ENCODE data around the gene PDS5B. TPM values are rescaled to one million over a fixed set of nuclear protein-coding genes. Genes with fewer than 3 reads are reported as not detected.
A peak's percentile ranks its signal among the peaks of the same experiment; 100 is the strongest.
"Not testable (repeated sequence)": the region's sequence is repeated elsewhere in the genome, so short reads cannot be mapped to it uniquely, and the experiment has no call there.

Gene PDS5B, protein sequence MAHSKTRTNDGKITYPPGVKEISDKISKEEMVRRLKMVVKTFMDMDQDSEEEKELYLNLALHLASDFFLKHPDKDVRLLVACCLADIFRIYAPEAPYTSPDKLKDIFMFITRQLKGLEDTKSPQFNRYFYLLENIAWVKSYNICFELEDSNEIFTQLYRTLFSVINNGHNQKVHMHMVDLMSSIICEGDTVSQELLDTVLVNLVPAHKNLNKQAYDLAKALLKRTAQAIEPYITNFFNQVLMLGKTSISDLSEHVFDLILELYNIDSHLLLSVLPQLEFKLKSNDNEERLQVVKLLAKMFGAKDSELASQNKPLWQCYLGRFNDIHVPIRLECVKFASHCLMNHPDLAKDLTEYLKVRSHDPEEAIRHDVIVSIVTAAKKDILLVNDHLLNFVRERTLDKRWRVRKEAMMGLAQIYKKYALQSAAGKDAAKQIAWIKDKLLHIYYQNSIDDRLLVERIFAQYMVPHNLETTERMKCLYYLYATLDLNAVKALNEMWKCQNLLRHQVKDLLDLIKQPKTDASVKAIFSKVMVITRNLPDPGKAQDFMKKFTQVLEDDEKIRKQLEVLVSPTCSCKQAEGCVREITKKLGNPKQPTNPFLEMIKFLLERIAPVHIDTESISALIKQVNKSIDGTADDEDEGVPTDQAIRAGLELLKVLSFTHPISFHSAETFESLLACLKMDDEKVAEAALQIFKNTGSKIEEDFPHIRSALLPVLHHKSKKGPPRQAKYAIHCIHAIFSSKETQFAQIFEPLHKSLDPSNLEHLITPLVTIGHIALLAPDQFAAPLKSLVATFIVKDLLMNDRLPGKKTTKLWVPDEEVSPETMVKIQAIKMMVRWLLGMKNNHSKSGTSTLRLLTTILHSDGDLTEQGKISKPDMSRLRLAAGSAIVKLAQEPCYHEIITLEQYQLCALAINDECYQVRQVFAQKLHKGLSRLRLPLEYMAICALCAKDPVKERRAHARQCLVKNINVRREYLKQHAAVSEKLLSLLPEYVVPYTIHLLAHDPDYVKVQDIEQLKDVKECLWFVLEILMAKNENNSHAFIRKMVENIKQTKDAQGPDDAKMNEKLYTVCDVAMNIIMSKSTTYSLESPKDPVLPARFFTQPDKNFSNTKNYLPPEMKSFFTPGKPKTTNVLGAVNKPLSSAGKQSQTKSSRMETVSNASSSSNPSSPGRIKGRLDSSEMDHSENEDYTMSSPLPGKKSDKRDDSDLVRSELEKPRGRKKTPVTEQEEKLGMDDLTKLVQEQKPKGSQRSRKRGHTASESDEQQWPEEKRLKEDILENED (N-terminal part only)
- total RNA-seq: 31.0 TPM
- long read RNA-seq, full-length matches to known transcripts: 3 of 13 reads
- long read RNA-seq, partial matches to known transcripts: 7 of 13 reads
- long read RNA-seq, other reads (novel, unspliced or antisense): 3 of 13 reads

GRCh38 chr13:32586080-32586900, at the start of gene PDS5B:
Gene PDS5B, plus strand, starts transcription at chr13:32586452. Its CDS starts 62,321 bp downstream, at chr13:32648773.
- DNase-seq (ENCODE audit: low spot score): peak; percentile 98

- no peak for DNase-seq (ENCODE audit: low spot score)
Observed at GRCh38 chr13:32537580-32538142, 48.6 kb upstream of the PDS5B start.

DNA sequence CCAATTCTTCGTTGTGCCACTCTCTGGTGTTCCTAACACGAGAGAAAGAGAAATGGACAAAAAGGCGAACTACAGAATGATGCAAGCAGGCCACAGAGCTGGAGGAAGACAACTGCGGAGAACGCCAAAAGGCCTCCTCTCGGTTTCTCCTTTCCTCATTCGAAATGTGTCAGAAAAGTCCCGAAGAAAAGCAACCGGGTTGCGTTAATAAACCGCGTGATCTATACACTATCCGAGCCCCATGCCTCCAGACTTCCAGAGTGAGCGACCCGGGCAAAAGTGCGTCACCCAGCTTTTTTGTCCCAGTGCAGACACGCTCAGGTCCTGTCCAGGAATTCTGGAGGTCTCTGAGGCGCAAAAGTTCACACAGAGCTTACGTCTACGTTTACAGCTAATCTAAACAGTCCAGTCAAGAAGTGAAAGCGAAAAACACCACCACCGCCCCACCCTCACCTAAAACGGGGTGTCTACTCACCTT, 48.1 kb upstream of the PDS5B start:
- DNase-seq (ENCODE audit: low spot score): no peak

DNA sequence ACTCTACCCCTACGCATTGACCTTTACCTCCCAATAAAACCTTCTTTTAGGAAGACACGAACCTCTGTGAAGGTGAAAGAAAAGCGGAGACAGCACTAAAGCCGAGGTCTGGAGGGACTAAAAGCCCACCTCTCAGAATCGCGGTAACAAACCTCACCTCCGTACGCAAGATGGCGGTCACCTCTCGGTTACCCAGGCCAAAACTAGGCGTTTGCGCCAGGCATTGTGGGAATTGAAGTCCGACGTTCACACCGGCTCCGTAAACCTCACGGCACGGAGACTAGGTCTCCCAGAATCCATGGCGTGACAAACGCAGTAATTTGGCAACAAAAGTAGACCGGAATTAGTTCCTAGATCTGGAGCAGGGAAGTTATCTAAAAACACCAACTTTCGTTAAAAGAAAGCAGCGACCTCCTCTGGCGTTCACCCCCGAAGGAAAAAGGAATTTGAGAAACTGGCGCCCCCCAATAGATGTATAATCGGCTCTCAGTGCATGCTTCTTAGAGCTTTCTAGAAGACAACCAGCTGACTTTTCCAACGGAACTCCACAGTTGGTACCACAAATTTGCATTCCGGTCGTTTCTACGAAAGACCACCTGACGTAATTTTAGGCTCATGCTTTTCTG, 47.5 kb upstream of the PDS5B start, which contains the start of gene N4BP2L2:
Gene N4BP2L2, minus strand, starts transcription at position 175 of the 626 bp plus-strand sequence. CDS start 1,768 bp downstream, outside the sequence.
- DNase-seq (ENCODE audit: low spot score): peak; percentile 94

- no peak for DNase-seq (ENCODE audit: low spot score)
Observed at GRCh38 chr13:32542221-32542620, 44.0 kb upstream of the PDS5B start.

- DNase-seq (ENCODE audit: low spot score): no peak
Observed at GRCh38 chr13:32545083-32545482, 41.2 kb upstream of the PDS5B start.

- no peak for DNase-seq (ENCODE audit: low spot score)
Observed at GRCh38 chr13:32548837-32549236, 37.4 kb upstream of the PDS5B start.

DNA sequence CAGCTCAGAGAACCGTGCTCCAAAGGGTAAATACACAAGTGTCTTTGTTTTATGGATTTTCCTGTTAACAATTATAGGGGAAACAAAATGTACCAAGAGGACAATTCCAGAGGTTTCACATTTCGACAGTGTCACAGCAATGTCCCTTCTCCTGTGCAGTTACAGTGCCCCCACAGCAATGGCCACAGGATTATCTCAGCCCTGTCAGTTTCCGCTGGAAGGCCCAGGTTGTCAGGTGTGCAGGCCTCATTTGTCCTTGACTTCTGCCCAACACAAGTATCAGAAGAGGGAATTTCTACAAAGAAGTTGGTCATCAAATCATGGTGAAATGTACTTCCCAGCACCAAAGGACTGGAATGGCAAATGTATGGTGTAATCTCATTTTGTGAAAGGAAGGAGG, 36.5 kb upstream of the PDS5B start:
- no peak for DNase-seq (ENCODE audit: low spot score)

- DNase-seq (ENCODE audit: low spot score): no peak
Observed at GRCh38 chr13:32553720-32554119, 32.5 kb upstream of the PDS5B start.

GRCh38 chr13:32555613-32556012, 30.6 kb upstream of the PDS5B start:
- no peak for DNase-seq (ENCODE audit: low spot score)

DNA sequence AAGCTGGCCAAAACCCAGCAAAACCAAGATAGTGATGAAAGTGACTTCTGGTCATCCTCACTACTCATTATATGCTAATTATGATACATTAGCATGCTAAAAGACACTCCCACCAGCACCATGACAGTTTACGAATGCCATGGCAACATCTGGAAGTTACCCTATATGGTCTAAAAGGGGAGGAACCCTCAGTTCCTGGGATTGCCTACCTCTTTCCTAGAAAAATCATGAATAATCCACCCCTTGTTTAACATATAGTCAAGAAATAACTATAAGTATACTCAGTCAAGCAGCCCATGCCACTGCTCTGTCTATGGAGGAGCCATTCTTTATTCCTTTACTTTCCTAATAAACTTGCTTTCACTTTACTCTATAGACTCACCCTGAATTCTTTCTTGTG, 25.4 kb upstream of the PDS5B start:
- not testable (repeated sequence) for DNase-seq (ENCODE audit: low spot score)

- DNase-seq (ENCODE audit: low spot score): not testable (repeated sequence)
Observed at GRCh38 chr13:32575687-32576086, 10.6 kb upstream of the PDS5B start.

DNA sequence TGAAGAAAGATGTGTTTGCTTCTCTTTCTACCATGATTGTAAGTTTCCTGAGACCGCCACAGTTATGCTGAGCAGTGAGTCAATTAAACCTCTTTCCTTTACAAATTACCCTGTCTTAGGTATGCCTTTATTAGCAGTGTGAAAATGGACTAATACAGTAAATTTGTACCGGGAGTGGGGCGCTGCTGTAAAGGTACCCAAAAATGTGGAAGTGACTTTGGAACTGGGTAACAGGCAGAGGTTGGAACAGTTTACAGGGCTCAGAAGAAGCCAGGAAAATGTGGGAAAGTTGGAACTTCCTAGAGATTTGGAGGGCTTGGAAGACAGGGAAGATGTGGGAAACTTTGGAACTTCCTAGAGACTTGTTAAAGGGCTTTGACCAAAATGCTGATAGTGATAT, 9.2 kb upstream of the PDS5B start:
- DNase-seq (ENCODE audit: low spot score): no peak

GRCh38 chr13:32581177-32581786, 5.0 kb upstream of the PDS5B start:
- DNase-seq (ENCODE audit: low spot score): no peak

DNA sequence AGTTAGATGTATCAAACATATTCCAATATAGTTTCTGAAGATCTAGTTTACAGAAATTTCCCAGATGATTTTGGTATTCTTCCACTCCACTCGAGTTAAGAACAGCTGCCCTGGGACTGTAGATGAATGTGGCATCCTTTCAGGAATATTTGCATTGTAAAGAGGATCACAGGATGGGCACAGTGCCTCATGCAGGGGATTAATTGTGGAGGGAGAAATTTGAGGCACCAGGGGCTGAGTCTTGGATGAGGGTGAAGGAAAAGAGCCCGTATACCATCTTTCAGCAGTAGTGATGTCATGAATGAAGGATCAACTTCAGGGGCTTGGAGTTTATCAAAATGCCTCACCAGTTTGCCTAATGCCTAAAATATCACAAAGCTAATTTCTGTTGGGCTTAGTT, 4.0 kb upstream of the PDS5B start:
- no peak for DNase-seq (ENCODE audit: low spot score)

GRCh38 chr13:32582991-32583390, 3.3 kb upstream of the PDS5B start:
- DNase-seq (ENCODE audit: low spot score): no peak

DNA sequence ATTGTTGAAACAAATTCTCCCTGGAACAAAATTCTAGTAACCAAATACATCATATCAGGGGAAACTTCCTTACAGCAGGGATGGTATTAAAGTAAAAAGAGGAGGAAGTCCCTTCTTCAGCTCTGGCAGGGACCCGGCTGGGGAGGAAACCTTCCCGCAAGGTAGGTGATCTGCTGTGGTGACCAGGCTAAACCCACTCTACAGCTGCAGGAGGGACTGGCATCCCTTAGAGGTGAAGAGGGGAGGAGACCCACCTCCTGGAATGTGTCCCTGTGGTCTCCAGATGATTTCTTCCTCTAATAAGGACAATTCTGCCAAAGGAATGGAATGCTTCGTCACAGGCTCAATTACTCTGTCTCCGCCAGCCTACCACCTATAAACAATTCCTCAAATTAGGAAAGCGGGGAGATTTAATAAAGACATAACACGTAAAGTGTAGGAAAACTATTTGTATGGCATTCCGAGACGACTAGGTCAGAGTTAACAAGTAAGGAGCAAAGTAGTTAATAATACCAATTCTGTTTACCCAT, 637 bp upstream of the PDS5B start:
- no peak for DNase-seq (ENCODE audit: low spot score)
